Measurements from ENCODE around the gene HOXC10.

Gene HOXC10

DNA sequence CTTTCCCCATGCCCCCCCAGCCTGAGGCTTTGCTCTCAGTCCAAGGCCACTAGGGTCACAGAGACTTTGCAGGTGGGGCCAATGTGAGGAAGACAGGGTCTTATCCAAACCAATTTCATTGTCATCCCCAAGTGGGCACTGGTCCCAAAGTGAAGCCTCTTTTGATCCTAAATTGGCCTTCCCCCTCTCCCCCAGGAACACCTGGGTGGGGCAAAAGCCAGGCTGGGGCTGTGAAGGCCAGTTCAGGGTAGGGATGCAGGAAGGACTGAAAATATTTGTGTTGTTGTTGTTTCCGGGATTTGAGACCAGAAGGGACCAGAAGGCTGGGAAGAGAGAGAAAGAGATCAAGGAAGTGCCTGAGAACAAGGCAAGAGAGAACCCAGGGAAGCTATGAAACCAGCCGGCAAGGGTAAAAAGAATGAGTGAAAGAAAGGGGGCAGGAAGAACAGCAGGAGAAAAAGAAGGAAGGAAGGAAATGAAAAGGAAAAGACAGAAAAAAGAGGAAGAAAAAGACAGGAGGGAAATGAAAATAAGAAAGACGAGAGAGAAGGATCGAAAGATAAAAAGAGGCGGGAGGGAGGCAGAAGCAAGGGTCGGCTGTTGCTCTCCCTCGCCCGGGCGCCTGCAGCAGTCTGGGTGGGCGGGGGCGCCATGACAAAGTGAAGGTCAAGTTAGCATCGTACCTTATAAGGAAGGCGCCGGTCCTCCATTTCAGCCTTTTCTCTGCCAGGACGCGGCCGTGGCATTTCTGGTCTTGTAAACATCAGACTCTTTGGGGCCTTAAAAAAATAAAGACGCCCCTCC is 19.5 kb upstream of the HOXC10 start:
- no peak for ATAC-seq

DNA sequence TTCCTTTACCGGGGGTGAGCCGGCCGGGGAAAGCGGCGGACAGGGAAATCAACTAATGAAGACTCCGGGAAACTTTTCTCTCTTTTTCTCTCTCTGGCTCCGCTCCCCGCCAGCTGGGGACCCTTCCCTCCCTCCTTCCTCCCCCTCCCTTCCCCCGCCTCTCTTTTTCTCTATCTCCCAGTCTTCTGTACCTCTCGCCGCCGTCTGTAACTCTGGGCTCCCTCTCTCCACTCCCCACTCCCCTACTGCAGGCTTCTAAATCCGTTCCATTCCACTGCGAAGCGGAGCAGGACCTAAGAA is 18.9 kb upstream of the HOXC10 start:
- DNase-seq (no peak), ATAC-seq (no peak)

More for the DNA sequence above, 19.5 kb upstream of the HOXC10 start:
- no peak for DNase-seq

DNA sequence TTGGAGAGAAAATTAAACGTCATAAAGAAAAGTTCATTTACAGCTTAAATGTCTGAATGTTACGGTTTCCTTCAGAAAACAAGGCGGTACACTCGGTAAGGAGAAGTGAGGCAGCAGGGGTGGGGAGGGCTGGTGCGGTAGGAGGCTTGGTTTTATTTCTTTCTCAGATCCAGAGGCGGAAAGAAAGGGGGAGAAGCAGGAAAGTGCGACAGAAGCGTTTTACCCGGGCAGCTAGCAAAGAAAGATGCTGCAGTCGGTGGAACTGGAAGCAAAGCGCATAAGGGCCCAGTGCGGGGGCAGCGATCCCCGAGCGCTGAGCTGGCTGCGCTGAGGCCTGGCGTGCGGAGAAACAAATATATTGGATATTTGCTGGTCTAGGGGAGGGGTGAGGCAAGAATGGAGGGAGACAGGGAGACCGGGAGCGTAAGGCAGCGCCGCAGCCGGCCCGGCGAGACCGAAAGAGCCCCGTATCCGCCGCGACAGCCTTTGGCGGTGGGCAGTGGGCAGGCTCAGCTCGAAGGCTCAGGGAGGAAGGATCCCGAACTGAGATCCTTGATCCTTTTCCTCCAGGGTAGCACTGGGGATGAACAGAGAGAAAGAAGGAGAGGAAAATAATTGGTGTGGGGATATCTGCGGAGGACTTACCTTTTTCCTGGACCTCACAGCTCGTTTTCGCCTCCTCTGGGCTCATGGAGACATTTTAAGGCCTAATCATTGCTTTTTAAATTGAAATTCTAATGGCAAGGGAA is 18.4 kb upstream of the HOXC10 start:
- no peak for DNase-seq
- no peak for ATAC-seq

DNA sequence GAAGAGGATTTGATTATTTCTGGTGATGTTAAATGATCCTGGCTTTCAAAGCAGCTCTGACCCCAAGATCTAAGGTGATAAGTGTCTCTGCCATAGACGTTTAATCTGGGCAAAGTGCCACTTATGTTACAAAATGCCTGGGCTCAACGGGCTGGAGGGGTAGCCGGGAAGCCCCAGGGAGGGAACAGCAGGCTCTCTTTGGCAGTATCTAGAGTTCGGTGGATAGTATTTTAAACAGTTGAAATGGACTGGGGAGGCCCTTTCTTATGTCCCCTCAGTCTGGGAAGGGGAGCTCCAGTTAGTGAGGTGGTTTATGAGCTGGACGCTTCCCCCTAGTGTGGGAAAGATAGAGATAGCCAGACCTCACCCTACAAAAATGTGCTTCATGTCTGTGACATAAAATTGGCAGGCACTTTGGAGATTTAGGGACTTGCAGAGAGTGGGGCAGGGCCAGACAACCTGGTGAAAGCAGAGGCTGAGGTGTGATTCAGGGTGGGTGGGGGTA is 17.5 kb upstream of the HOXC10 start:
- ATAC-seq, result no peak
- no peak for DNase-seq

DNA sequence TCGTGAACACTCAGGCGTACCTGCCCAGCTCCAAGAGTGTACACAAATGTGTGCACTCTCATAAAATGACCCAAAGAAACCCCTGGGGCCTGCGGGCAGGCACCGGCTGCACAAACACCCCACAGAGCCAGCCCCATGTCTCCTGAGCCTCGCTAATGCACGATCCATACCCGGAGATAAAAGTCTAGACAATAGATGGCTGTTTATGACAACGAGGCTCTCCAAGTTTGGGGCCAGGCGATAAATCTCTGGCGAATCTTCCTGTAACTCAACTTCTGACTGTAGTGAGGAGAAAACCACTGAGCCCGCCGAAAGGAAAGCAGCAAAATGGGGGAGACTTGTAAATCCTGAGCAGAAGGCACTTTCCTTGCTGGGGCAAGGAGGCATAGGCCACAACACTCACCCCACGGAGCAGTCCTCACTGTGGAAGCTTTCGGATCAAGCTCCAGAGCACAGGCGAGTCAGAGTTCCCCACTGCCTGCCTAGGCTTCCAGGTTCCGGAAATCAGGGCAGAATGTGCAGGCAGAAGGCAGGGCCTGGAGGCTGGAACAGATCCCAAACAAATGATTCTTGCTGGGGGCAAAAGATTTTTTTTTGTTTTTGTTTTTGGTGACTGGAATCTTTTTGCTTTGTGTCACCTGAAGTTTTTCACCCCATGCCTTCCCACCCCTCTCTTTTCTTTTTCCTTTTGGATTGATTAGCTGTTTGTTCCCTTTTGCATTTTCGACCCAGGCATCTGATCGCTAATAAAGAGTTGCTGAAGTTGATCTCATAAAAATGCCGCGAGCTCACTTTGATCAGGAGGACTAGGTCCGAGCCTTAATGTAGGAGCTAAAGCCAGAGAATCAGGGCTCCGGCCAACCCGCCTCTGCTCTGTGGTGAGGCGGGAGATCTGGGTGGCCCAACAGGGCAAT is 16.5 kb upstream of the HOXC10 start:
- DNase-seq (no peak), ATAC-seq (no peak)

DNA sequence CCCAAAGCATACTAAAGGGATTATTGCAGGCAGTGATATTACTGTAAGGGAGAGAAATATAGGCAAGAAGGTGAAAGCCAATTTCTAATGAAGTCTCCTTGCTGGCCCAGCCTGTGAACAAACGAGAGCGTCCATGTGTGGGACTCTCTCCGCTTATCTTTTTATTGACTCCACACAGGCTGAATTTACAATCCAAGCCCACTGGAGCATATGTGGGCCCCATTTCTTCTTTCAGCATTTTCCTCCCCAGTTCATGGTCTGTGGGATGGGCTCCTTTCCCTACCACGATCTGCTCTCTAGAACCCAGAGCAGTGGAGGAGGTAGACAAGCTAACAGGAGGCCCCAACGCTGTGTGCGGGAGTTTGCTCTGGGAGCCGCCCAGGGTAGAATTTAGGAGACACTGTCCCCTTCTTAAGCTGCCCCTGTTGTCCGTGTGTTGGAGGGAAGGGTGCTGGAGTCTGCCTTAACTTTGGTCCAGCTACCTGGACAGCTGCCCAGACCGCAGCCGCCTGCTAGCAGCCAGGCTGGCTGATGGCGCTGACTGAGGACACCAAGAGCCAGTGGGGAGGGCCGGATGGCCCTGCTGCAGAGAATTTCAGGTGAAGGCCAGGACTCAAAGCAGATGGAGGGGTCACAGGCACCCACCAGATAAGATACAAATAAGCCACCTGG is 15.2 kb upstream of the HOXC10 start:
- ATAC-seq, result no peak
- DNase-seq, result no peak

DNA sequence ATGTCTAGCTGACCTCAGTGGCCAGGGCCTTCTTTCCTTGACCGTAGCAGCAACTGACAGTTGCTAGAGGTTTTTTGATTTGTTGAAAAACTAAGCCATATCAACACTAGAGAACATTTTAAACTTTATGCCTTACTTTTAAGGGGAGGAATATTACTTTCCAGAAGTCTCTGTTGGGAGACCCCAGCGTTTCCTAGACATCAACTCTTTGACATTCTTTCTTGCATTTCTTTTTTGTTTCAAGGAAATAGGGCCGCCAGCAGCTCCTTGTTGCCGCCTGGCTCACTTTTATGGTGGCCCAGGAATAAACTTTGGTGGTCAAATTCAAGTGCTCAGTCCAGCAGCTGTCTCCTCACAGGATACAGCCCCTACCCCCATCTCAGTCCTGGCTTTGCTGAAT is 14.5 kb upstream of the HOXC10 start:
- no peak for ATAC-seq
- no peak for DNase-seq

DNA sequence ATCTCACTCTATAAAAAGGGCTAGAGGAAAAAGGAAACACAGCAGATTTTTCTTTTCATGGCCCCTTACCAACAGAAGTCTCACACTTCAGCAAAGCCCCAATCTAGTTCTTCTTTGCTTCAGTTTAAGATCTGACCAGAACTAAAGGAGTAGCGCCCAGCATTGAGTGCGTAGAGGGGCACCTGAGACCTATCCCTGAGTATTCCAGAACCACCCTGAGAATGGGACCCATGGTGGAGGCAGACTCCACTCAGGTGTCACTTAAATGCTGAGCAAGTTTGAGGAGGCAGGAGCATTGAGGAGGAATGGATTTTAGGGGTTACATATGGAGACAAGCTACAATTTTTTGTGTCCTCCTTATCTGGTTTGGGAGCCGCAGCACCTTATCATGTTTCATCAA is 13.8 kb upstream of the HOXC10 start:
- ATAC-seq (no peak), DNase-seq (no peak)

DNA sequence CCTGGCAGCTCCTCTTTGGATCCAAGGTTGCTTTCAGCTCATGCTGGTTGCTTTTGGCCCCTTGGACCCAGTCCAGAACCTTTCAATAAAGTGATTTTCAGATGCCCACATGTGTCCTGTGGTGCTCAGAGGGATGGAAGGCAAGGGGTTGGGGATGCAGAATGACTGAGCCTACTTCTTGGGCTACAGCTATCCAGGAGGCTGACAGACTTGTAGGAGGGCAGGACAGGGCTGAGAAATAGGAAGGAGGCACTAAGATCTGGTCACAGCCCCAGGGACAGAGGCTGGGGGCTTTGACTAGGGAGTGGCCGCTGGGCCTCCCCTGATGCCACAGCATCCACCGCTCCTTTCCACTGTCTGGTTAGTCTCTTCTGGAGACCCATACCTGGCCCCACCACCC is 13.3 kb upstream of the HOXC10 start:
- DNase-seq, result no peak
- ATAC-seq, result no peak

DNA sequence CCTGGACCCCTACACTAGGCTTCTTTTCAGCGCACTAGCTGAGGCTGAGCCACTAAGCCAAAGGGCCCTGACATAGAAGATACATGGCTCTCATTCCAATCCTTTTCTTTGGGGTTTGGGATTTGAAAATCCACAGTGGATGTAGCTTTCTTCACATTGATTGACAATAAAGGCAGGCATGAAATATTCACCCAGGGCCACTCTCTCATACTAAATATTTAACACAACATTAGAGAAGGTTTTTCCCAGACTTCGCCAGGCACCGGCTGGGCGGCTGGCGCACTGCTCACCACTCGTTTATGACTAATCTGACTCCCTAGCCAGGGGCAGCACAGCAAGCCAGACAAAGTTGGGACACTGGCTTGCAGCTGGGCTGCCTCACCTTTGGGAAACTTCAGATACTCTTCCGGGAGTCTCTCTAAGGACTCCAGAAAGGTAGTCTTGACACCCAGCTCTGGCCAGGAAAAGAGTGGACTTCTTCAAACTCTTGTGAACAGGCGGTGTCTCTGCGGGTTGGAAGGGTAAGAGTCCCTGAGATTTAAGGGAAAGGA is 12.7 kb upstream of the HOXC10 start:
- ATAC-seq (no peak), DNase-seq (no peak)

DNA sequence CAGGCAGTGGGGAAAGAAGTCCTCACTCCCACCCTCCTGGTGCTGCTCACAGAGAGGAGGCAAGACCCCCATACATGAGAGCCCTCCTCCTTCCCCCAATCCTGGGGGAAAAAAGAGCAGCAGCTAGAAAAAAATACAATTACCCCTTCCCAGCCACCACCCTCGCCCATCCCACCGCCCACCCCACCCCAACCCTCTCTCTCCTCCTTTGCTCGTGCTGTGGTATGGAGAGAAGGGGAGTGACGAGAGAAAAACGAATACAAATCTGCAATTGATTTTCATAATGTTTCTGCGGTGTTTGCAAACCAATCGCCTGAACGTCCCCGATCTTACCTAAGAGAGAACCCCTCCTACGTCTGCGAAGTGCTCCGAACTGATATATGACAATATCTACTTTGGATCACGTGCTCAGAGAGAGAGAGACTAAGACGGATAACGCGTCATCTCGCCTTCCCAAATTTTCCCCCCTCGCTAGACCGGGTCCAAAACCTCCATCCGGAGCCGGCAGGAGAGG is 12.2 kb upstream of the HOXC10 start, which contains the start of gene HOXC11:
Gene HOXC11, plus strand, starts transcription at position 405 of the 514 bp plus-strand sequence. CDS start 116 bp downstream, outside the sequence.
- ATAC-seq, result no peak
- DNase-seq, result no peak

DNA sequence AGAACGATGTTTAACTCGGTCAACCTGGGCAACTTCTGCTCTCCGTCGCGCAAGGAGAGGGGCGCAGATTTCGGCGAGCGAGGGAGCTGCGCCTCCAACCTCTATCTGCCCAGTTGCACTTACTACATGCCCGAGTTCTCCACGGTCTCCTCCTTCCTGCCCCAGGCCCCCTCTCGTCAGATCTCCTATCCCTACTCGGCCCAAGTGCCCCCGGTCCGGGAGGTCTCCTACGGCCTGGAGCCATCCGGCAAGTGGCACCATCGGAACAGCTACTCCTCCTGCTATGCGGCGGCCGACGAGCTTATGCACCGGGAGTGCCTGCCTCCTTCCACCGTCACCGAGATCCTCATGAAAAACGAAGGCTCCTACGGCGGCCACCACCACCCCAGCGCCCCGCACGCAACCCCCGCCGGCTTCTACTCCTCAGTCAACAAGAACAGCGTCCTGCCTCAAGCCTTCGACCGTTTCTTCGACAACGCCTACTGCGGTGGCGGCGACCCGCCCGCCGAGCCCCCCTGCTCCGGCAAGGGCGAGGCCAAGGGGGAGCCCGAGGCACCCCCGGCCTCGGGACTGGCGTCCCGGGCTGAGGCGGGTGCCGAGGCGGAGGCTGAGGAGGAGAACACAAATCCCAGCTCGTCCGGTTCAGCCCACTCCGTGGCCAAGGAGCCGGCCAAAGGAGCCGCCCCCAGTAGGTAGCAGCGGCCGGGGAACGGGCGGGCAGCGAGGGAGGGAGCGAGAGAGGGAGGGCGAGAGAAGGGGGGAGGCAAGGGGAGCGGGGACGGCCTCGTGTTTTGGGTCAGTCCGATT is 11.5 kb upstream of the HOXC10 start:
- no peak for ATAC-seq
- DNase-seq, result no peak

DNA sequence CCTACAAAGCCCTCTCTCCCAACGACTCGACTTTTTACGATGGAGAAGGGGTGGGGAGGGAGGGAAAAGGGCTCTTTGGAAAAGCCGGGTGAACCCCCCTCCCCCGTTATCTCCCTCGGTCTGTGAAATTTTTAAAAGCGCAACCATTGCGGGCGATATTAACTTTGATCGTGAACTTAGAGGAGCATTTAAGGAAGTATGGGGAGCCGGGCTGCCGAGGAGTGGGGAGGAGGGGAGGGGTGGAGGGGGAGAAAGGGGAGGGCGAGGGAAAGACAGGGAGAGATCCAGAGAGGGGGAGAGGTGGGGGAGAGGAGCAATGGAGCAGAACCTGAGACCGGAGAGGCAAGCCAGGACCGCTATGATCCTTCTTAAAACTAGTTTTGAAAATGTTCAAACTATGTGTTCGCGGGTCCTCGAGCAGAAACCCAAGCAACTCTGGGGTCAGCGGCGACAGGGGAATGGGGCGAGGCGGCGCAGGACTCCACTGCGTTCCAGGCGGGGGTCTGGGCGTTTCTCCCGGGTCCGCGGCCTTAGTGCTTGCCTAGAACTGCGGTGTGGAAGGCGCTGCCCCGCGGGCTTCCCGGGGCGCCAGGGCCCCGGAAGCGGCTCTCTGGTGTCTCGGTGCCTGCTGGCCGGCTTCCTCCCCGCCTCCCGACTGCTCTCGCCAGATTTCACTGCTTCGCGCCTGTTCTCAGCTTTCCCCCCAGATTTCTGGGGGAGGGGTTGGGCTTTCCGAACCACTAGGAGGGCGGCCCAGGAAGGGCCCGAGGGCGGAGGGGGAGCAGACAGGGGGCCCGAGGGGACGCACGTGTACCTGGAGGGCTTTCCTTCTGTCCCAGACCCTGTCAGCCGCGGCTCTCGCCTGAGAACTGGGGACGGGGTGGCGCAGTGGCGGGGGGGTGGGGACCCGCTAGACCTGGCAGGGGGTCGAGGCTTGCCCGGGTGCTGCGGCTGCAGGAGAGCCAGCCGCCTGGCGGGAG is 10.6 kb upstream of the HOXC10 start, which contains the start of gene HOTAIR:
Gene HOTAIR, minus strand, starts transcription at position 871 of the 980 bp plus-strand sequence.
- ATAC-seq (no peak), DNase-seq (no peak)

DNA sequence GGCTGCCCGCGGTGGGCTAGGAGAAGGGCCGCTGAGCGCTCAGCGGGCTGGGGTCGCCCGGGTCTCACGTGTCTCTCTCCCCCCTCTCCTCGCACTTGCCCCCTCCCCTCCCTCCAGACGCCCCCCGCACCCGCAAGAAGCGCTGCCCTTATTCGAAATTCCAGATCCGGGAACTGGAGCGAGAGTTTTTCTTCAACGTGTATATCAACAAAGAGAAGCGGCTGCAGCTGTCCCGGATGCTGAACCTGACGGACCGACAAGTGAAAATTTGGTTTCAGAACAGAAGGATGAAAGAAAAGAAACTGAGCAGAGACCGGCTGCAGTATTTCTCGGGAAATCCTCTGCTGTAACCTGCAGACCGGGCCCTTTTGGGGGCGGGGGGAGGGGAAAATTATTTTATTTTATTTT is 9.9 kb upstream of the HOXC10 start:
- DNase-seq (no peak), ATAC-seq (no peak)

DNA sequence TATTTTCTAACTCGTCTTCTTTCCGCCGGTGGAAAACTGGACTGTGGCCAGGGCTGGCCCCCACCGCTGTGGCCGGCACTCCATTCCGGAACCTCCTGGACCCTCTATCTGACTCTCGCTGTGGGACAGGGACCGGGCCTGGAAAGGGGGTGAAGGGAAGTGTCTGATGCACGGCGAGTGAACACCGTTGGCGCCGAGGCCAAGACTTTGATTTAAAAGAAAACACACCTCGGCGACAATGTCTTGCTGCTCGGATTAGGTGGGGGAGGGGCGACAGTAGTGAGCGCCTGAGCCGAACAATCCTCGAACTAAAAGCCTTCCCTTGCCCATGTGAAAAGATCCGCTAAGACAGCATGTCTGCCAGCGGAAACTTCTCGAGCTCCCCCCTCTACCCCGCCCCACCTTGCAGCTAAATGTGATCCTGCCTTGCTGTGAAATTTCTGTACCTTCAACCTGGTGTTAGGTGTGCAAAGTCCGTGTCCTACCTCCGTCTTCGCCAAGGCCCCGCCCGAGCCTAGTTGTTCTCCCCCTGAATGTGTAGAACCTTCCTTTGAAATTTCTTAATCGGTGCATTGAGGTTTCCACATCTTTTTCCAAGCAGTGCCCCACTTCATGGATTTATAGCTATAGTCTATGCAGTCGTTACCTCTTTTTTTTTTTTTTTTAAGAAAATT is 9.3 kb upstream of the HOXC10 start:
- DNase-seq (no peak), ATAC-seq (no peak)

DNA sequence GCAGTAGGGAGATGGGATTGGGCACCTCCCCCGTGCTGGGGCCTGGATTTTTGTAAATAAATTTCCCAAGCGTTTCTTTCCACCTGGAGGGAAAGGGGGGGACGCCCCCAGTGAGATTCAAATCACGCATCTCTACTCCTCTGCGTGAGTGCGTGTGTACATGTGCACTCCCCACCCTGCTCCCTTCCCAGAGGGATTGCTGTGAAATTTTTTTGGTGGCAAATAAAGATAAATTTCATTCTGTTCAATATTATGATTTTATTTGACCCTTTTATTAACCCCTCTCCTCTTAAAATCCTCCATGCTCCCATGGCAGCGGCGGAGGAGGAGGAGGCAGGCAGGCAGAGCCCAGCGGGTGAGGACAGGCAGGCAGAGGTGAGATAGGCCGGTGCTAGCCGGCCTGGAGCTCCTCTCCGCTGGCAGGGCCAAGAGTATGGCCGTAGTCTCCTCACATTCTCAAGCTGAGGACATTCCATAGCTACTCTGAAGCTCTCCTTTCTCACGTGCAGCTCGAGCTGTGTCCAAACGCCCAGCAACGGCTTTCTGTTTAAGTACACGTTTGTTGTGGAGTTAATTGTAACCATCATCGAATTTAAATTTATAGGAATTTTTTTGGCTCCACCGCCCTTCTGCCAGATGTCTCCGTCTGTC is 8.6 kb upstream of the HOXC10 start:
- ATAC-seq (no peak), DNase-seq (no peak)

DNA sequence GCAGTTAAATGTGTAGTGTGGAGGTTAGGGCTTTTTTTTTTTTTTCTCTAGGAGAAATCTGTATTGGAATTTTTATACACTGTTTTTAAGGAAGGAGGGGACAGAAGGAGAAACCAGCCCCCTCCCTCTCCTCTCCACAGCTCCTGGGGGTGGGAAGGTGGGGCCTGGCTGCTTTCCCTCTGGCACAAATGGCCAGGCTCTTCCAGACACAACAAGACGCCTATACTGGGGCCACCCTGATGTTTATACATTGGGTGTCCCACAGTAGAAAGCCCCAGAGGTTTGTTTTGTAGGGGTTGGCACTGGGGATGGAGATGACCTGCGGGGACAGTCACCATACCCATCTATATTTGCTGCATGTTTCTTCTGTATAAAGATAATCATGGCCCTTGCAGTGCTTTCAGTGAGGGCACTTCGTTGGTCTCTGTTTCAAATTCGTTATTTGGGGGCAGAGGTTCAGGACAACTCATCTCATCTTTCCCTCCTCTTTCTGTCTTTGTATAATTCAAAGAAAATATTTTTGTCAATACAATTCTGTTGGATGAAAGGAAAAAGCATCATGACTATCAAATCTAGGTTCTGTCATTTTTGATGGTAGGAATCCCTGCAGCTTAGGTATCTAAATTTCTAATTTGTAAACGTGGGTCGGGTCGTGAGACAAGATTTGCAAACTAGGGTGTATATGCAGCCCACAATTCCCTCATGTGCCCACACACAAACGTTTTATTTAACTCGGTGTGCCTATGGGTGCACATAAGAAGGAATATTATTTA is 7.9 kb upstream of the HOXC10 start:
- DNase-seq (no peak), ATAC-seq (no peak)
